Hepatocyte (in vitro differentiated cells): ENCODE results near the gene NTRK3.

Experiments
- EZH2 ChIP-seq: fragments of 200-600 bp; sonication (generic); IDR thresholded peaks from 2 replicates; pipeline ENCODE4 v1.6.1; 2016; ENCODE audit warnings: antibody characterized with exemption, mild to moderate bottlenecking, borderline replicate concordance
- TF ChIP-seq, protein P1 (sequence below): fragments of 200-600 bp; sonication (generic); IDR thresholded peaks from 2 replicates; pipeline ENCODE4 v1.5.1; 2016; ENCODE audit warnings: antibody characterized with exemption, mild to moderate bottlenecking; ENCODE audit not compliant: poor library complexity

DNA sequence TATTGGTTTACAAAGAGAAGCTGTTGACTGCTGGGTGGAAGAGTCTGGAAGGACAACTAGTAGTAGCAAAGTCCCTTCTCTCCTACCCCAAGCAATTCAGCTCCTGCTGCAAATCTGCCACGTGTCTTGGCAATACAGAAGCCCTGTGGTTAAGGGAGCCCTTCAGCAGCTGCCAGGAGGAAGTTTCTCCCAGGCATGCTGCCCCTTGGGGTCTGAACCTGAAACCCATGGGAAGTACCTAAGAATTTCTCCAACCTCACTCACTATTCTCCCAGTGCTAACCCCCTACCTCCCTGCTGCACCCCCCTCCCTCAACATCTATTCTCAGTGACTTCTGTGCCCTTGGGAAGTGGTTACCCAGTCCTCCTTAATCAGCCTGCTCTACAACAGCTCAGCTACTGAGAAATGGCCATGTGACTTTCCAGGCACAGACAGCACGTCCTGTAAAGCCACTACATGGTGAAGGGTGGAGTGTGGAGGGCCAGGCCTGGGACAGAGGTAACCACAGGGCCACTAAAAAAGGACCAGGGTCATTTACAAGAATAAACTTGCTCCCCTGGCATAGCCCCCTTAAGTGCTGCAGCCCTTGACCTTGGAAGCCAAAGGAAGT, 316.6 kb downstream of the NTRK3 start:
- TF ChIP-seq, protein P1, sequence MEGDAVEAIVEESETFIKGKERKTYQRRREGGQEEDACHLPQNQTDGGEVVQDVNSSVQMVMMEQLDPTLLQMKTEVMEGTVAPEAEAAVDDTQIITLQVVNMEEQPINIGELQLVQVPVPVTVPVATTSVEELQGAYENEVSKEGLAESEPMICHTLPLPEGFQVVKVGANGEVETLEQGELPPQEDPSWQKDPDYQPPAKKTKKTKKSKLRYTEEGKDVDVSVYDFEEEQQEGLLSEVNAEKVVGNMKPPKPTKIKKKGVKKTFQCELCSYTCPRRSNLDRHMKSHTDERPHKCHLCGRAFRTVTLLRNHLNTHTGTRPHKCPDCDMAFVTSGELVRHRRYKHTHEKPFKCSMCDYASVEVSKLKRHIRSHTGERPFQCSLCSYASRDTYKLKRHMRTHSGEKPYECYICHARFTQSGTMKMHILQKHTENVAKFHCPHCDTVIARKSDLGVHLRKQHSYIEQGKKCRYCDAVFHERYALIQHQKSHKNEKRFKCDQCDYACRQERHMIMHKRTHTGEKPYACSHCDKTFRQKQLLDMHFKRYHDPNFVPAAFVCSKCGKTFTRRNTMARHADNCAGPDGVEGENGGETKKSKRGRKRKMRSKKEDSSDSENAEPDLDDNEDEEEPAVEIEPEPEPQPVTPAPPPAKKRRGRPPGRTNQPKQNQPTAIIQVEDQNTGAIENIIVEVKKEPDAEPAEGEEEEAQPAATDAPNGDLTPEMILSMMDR: no peak
- TF ChIP-seq EZH2: no peak
